ENCODE data around the gene CYSLTR2.

Gene CYSLTR2

DNA sequence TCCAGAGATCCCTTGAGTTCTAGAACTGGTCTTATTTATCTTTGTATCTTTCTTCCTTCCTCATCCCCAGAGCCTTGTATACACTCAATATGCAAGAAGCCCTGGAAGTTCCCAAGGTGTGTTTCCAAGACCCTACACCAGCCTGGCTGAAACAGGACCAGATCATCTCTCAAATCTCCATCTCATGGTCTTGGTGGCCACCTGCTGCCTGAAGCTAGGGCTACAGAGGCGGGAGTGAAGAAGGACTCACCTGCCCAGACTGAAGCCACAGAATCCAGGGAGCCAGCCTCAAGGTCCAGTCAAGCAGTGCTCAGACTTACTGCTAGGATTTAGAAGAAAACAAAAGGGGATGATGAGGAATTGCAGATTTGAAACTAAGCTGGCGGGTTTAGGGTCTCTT lies 6.1 kb upstream of the CYSLTR2 start:
- in situ Hi-C loops (cut with HindIII; ENCODE audit: low sequenced_read_pairs) = no loop called here
- no peak overlapping the region for H3K4me3 ChIP-seq (ENCODE audit: low read depth, low read length)
- TF ChIP-seq, protein P1, sequence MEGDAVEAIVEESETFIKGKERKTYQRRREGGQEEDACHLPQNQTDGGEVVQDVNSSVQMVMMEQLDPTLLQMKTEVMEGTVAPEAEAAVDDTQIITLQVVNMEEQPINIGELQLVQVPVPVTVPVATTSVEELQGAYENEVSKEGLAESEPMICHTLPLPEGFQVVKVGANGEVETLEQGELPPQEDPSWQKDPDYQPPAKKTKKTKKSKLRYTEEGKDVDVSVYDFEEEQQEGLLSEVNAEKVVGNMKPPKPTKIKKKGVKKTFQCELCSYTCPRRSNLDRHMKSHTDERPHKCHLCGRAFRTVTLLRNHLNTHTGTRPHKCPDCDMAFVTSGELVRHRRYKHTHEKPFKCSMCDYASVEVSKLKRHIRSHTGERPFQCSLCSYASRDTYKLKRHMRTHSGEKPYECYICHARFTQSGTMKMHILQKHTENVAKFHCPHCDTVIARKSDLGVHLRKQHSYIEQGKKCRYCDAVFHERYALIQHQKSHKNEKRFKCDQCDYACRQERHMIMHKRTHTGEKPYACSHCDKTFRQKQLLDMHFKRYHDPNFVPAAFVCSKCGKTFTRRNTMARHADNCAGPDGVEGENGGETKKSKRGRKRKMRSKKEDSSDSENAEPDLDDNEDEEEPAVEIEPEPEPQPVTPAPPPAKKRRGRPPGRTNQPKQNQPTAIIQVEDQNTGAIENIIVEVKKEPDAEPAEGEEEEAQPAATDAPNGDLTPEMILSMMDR (IDR thresholded peaks at IDR 0.05; ENCODE audit: low read depth, low read length, missing control alignments) = no peak
- DNase-seq (ENCODE audit: low read depth) = no peak

GRCh38 chr13:48648446-48648845 lies 5.3 kb upstream of the CYSLTR2 start:
- no peak for DNase-seq (ENCODE audit: low read depth)
- no peak overlapping the region for H3K4me3 ChIP-seq (ENCODE audit: low read depth, low read length)
- in situ Hi-C loops (cut with HindIII; ENCODE audit: low sequenced_read_pairs) = no loop called here
- TF ChIP-seq, protein P1 (IDR thresholded peaks at IDR 0.05; ENCODE audit: low read depth, low read length, missing control alignments) = no peak

GRCh38 chr13:48652851-48653471 lies 768 bp upstream of the CYSLTR2 start:
- no peak overlapping the region for H3K4me3 ChIP-seq (ENCODE audit: low read depth, low read length)
- DNase-seq (ENCODE audit: low read depth) = no peak
- in situ Hi-C loops (cut with HindIII; ENCODE audit: low sequenced_read_pairs) = no loop called here
- TF ChIP-seq, protein P1 (IDR thresholded peaks at IDR 0.05; ENCODE audit: low read depth, low read length, missing control alignments) = no peak

GRCh38 chr13:48654511-48654910 lies 782 bp downstream of the CYSLTR2 start:
- H3K4me3 ChIP-seq (ENCODE audit: low read depth, low read length) = no peak overlapping the region

DNA sequence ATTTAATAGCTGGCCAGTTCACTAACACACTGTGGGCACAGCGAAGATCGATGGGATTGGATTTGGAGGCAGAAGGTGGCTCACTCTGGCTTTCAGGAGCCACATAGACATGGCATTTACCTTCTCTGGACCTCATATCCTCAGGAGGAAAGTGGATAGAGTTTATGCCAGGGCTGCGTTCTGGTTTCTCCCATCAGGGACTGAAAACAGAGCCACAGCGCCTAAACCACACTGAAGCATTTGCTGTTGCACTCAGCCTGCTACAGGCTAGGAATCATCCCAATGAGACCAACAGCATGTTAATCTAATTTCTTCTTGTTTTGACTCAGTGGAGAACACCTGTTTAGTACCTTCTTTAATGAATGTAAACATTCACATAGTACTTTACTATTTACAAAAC lies 1.6 kb downstream of the CYSLTR2 start:
- in situ Hi-C loops (cut with HindIII; ENCODE audit: low sequenced_read_pairs) = no loop called here
- TF ChIP-seq, protein P1 (IDR thresholded peaks at IDR 0.05; ENCODE audit: low read depth, low read length, missing control alignments) = no peak
- H3K4me3 ChIP-seq (ENCODE audit: low read depth, low read length) = no peak overlapping the region
- no peak for DNase-seq (ENCODE audit: low read depth)

More at GRCh38 chr13:48654511-48654910, 782 bp downstream of the CYSLTR2 start:
- TF ChIP-seq, protein P1 (IDR thresholded peaks at IDR 0.05; ENCODE audit: low read depth, low read length, missing control alignments) = no peak
- no peak for DNase-seq (ENCODE audit: low read depth)
- in situ Hi-C loops (cut with HindIII; ENCODE audit: low sequenced_read_pairs) = no loop called here

- in situ Hi-C loops (cut with HindIII; ENCODE audit: low sequenced_read_pairs) = no loop called here
- DNase-seq (ENCODE audit: low read depth) = no peak
- H3K4me3 ChIP-seq (ENCODE audit: low read depth, low read length) = no peak overlapping the region
- TF ChIP-seq, protein P1 (IDR thresholded peaks at IDR 0.05; ENCODE audit: low read depth, low read length, missing control alignments) = no peak
Measured at GRCh38 chr13:48656608-48657007, 2.9 kb downstream of the CYSLTR2 start.
